ENCODE measurements around the gene NKD1.

Gene NKD1

DNA sequence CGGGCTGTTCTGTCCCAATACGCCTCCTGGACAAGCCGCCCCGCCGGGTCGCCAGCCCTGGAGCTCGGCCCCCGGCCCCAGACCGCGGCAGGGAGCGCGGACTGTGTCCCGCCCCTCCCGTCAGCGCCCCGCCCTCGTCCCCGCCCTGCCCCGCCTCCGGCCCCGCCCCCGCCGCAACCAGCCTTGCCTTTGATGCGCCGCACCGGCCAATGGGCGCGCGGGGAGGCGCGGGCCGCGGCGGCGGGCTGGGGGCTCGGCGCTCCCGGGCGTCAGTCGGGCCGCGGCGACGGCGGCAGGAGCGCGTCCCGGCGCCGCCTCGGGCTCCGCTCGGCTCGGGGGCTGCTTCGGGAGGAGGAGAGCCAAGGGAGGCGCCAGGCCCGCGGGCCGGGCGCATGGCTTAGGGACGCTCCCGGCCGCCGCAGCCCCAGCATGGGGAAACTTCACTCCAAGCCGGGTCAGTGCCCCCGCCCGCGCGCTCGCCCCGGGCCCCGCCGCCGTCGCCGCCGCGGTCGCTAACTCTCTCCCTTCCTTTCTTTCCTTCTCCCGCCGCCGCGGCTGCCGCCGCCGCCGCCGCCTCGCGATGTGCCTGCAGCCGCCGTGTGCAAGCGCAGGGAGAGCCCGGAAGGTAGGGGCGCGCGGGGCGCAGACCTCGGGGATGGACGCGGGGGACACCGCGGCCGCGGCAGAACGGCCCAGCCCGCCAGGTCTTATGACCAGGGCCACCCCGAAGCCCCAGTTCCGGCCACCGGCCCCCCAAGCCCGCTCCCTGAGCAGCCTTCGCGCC lies at the start of gene NKD1:
Gene NKD1 (plus strand): TSS at position 272 of the 784 bp plus-strand sequence. CDS start 158 bp downstream, at position 430.
- Histone ChIP-seq H3K9me3 (ENCODE audit: insufficient read depth, low read depth, low read length) (no peaks in the 10 kb centered on the region), H3K9ac (ENCODE audit: low read depth, low read length, poor library complexity, severe bottlenecking) (no peak within 1 kb of the TSS)

GRCh38 chr16:50498431-50499155 lies 49.6 kb upstream of the NKD1 start:
- H3F3A ChIP-seq (ENCODE audit: low read depth): no peaks in the 10 kb centered on the region
- no peaks in the 10 kb centered on the region for H4K20me1 ChIP-seq (ENCODE audit: insufficient read depth, low read length, poor library complexity, severe bottlenecking)
- no peaks in the 10 kb centered on the region for H3K79me2 ChIP-seq (ENCODE audit: insufficient read depth, low read length)
- H2AFZ ChIP-seq (ENCODE audit: low read length): no peak overlapping the region
- no peaks in the 10 kb centered on the region for H3K9me3 ChIP-seq (ENCODE audit: insufficient read depth, low read depth, low read length)
- no peak overlapping the region for H3K4me2 ChIP-seq (ENCODE audit: low read depth, low read length, poor library complexity, severe bottlenecking)
- no peaks in the 10 kb centered on the region for H3K27me3 ChIP-seq (ENCODE audit: insufficient read depth, low read length, poor library complexity, severe bottlenecking)
- H3K4me3 ChIP-seq (ENCODE audit: low read length, poor library complexity, severe bottlenecking): no peak overlapping the region
- no peaks in the 10 kb centered on the region for H3K36me3 ChIP-seq (ENCODE audit: insufficient read depth, low read length)
- no peak for TF ChIP-seq CTCF (conservative IDR thresholded peaks at IDR 0.05; ENCODE audit: low read length)
- no peak for TF ChIP-seq EZH2phosphoT487 (IDR thresholded peaks at IDR 0.05; ENCODE audit: borderline replicate concordance)
- H3K9ac ChIP-seq (ENCODE audit: low read depth, low read length, poor library complexity, severe bottlenecking): no peak overlapping the region
- no peaks in the 10 kb centered on the region for H3K9me2 ChIP-seq (replicated peaks; ENCODE audit: low read depth, low read length)
- no peaks in the 10 kb centered on the region for H3K4me1 ChIP-seq (ENCODE audit: insufficient read depth, low read length, poor library complexity, severe bottlenecking)

More for the DNA sequence above, at the start of gene NKD1:
- Histone ChIP-seq H4K20me1 (ENCODE audit: insufficient read depth, low read length, poor library complexity, severe bottlenecking) (no peaks in the 10 kb centered on the region), H3K4me1 (ENCODE audit: insufficient read depth, low read length, poor library complexity, severe bottlenecking) (no peaks in the 10 kb centered on the region), H2AFZ (ENCODE audit: low read length) (peak within 1 kb of the TSS; percentile 73; the same call in 1 of the 2 replicates), H3K27me3 (ENCODE audit: insufficient read depth, low read length, poor library complexity, severe bottlenecking) (peaks cover 49% of the 10 kb centered on the region), H3K4me3 (ENCODE audit: low read length, poor library complexity, severe bottlenecking) (peak within 1 kb of the TSS; percentile 71), H3K4me2 (ENCODE audit: low read depth, low read length, poor library complexity, severe bottlenecking) (peak within 1 kb of the TSS; percentile 65), H3K79me2 (ENCODE audit: insufficient read depth, low read length) (no peaks in the 10 kb centered on the region), H3K36me3 (ENCODE audit: insufficient read depth, low read length) (no peaks in the 10 kb centered on the region), H3K9me2 (replicated peaks; ENCODE audit: low read depth, low read length) (no peaks in the 10 kb centered on the region), H3F3A (ENCODE audit: low read depth) (no peaks in the 10 kb centered on the region)
- TF ChIP-seq CTCF (conservative IDR thresholded peaks at IDR 0.05; ENCODE audit: low read length) (no peak), EZH2phosphoT487 (IDR thresholded peaks at IDR 0.05; ENCODE audit: borderline replicate concordance) (no peak)

DNA sequence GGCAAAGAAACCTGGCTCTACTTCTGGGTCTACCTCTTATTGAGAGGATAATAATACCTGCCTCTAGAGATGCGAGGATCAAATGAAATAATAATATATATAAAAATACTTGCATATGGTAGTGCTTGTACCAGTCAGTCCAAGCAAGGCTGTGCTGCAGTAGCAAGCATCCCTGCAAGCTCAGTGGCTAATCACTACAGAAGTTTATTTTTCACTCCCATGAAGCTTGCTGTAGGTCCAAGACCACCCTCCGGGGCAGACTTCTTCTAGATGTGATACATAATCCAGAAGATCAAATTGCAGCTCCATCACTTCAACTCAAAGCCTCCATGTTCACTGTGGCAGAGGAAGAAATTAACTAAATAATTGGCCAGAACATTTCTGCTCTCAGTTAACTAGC lies 48.9 kb upstream of the NKD1 start:
- Histone ChIP-seq H3K4me1 (ENCODE audit: insufficient read depth, low read length, poor library complexity, severe bottlenecking) (no peaks in the 10 kb centered on the region), H3K79me2 (ENCODE audit: insufficient read depth, low read length) (no peaks in the 10 kb centered on the region), H3K9me3 (ENCODE audit: insufficient read depth, low read depth, low read length) (no peaks in the 10 kb centered on the region), H2AFZ (ENCODE audit: low read length) (no peak overlapping the region), H3K9me2 (replicated peaks; ENCODE audit: low read depth, low read length) (no peaks in the 10 kb centered on the region), H3K4me2 (ENCODE audit: low read depth, low read length, poor library complexity, severe bottlenecking) (no peak overlapping the region), H3F3A (ENCODE audit: low read depth) (no peaks in the 10 kb centered on the region), H3K27me3 (ENCODE audit: insufficient read depth, low read length, poor library complexity, severe bottlenecking) (no peaks in the 10 kb centered on the region), H3K36me3 (ENCODE audit: insufficient read depth, low read length) (no peaks in the 10 kb centered on the region), H3K4me3 (ENCODE audit: low read length, poor library complexity, severe bottlenecking) (no peak overlapping the region), H3K9ac (ENCODE audit: low read depth, low read length, poor library complexity, severe bottlenecking) (no peak overlapping the region), H4K20me1 (ENCODE audit: insufficient read depth, low read length, poor library complexity, severe bottlenecking) (no peaks in the 10 kb centered on the region)
- no peak for TF ChIP-seq CTCF (conservative IDR thresholded peaks at IDR 0.05; ENCODE audit: low read length)
- no peak for TF ChIP-seq EZH2phosphoT487 (IDR thresholded peaks at IDR 0.05; ENCODE audit: borderline replicate concordance)

All from Loucy (cell line).